OCI-LY7 (cell line): ENCODE data around the gene OR2G2. TPM values are rescaled to one million over a fixed set of nuclear protein-coding genes. Genes with fewer than 3 reads are reported as not detected.

Source experiments
- BruUV-seq: library from RNA; stranded (reverse); fragments of 400-500 nt; replicated peaks from 2 replicates; lab custom pipeline; 2021; lab: Mats Ljungman, UMichigan
- CTCF ChIA-PET: fragments of 300-600 bp; sonication (Branson Sonifier 250); formaldehyde crosslinking; loops from one replicate; lab custom pipeline; 2022; ENCODE audit warnings: antibody characterized with exemption; ENCODE audit not compliant: unreplicated experiment; lab: Charles Lee
- POLR2A ChIA-PET: fragments of 300-600 bp; sonication (Branson Sonifier 250); formaldehyde crosslinking; loops from one replicate; lab custom pipeline; 2022; ENCODE audit warnings: antibody characterized with exemption; lab: Charles Lee
- DNase-seq: peaks from one replicate; pipeline ENCODE4 v3.0.0-alpha.2; 2015; ENCODE audit warnings: low spot score
- H2AFZ ChIP-seq: fragments of 200-600 bp; sonication (generic), shearing (Covaris generic); 2 replicates; pipeline ENCODE4 v1.6.1; 2014; ENCODE audit warnings: mild to moderate bottlenecking, antibody characterized with exemption, low read length, moderate library complexity
- H3K27ac ChIP-seq: fragments of 200-600 bp; sonication (generic); 2 replicates; pipeline ENCODE4 v1.5.1; 2014; ENCODE audit warnings: mixed run types, low read depth, mild to moderate bottlenecking, moderate library complexity, low read length, inconsistent platforms; ENCODE audit not compliant: poor library complexity, severe bottlenecking
- H3K36me3 ChIP-seq: fragments of 200-600 bp; sonication (generic); 2 replicates; pipeline ENCODE4 v1.6.1; 2014; ENCODE audit warnings: mild to moderate bottlenecking, antibody characterized with exemption, low read length, moderate library complexity, mixed read lengths; ENCODE audit not compliant: insufficient read depth
- H3K4me1 ChIP-seq: fragments of 200-600 bp; sonication (generic); 2 replicates; pipeline ENCODE4 v1.5.1; 2014; ENCODE audit warnings: mild to moderate bottlenecking, low read length; ENCODE audit not compliant: insufficient read depth, poor library complexity, severe bottlenecking
- H3K4me2 ChIP-seq: fragments of 200-600 bp; sonication (generic); 2 replicates; pipeline ENCODE4 v1.6.1; 2014; ENCODE audit warnings: mild to moderate bottlenecking, low read length
- H3K4me3 ChIP-seq: fragments of 200-600 bp; sonication (generic); 2 replicates; pipeline ENCODE4 v1.5.1; 2014; ENCODE audit warnings: mild to moderate bottlenecking, low read depth, low read length; ENCODE audit not compliant: poor library complexity, severe bottlenecking
- H3K79me2 ChIP-seq: fragments of 200-600 bp; sonication (generic); 2 replicates; pipeline ENCODE4 v1.6.1; 2016; ENCODE audit warnings: low read depth, mild to moderate bottlenecking, low read length, moderate library complexity, mixed read lengths; ENCODE audit not compliant: insufficient read depth
- H3K9me2 ChIP-seq: fragments of 200-600 bp; sonication (generic); 2 replicates; pipeline ENCODE4 v1.6.1; 2016; ENCODE audit warnings: mild to moderate bottlenecking, low read length, mixed read lengths; ENCODE audit not compliant: insufficient read depth
- H3K9me3 ChIP-seq: fragments of 200-600 bp; sonication (generic); 2 replicates; pipeline ENCODE4 v1.6.1; 2014; ENCODE audit warnings: mild to moderate bottlenecking, mixed run types, low read length, mixed read lengths
- H4K20me1 ChIP-seq: fragments of 200-600 bp; sonication (generic); 2 replicates; pipeline ENCODE4 v1.6.1; 2014; ENCODE audit warnings: mild to moderate bottlenecking, antibody characterized with exemption, low read length, moderate library complexity, mixed read lengths; ENCODE audit not compliant: insufficient read depth
- CTCF ChIP-seq: fragments of 200-600 bp; sonication (generic); conservative IDR thresholded peaks from 2 replicates; pipeline ENCODE4 v1.5.1; 2014; ENCODE audit warnings: mild to moderate bottlenecking, antibody characterized with exemption, low read length, moderate library complexity, mixed read lengths
- EZH2phosphoT487 ChIP-seq: fragments of 200-600 bp; sonication (generic); IDR thresholded peaks from 2 replicates; pipeline ENCODE4 v1.6.1; 2018; ENCODE audit warnings: low read depth, borderline replicate concordance, mild to moderate bottlenecking, mixed run types, antibody characterized with exemption, low read length, moderate library complexity, mixed read lengths
- intact Hi-C: fragments of 100-400 bp; cut with micrococcal nuclease; formaldehyde crosslinking; loops from one replicate; pipeline ENCODE4 v1.10.0; 2022; ENCODE audit not compliant: unreplicated experiment
- total RNA-seq, 2 experiments: library from RNA; depleted of rRNA in 1 of 2; stranded (reverse); fragments of >200 nt in 1 of 2; shearing (Covaris generic) in 1 of 2; gene quantifications; 2 replicates each; pipeline ENCODE4 v1.2.3, GENCODE V29; 2014 to 2022

Gene OR2G2
- total RNA-seq, 2 experiments from 2014 or later, result not detected

- intact Hi-C loops, result no loop called here
- no TSS peak for BruUV-seq
- no peaks in the 10 kb centered on the region for H3K79me2 ChIP-seq
- CTCF ChIA-PET, result no interaction called here
- POLR2A ChIA-PET, result no interaction called here
- H3K4me2 ChIP-seq, result no peak overlapping the region
- no peaks in the 10 kb centered on the region for H3K36me3 ChIP-seq
- H3K9me2 ChIP-seq, result no peaks in the 10 kb centered on the region
- H3K4me1 ChIP-seq, result no peaks in the 10 kb centered on the region
- no peaks in the 10 kb centered on the region for H4K20me1 ChIP-seq
- no peak overlapping the region for H3K27ac ChIP-seq
- no peak overlapping the region for H2AFZ ChIP-seq
- no peak overlapping the region for H3K4me3 ChIP-seq
- no peak for DNase-seq
- H3K9me3 ChIP-seq, result no peaks in the 10 kb centered on the region
- TF ChIP-seq CTCF (no peak), EZH2phosphoT487 (no peak)
Observed at GRCh38 chr1:247548092-247548491, 40.1 kb upstream of the OR2G2 start.

DNA sequence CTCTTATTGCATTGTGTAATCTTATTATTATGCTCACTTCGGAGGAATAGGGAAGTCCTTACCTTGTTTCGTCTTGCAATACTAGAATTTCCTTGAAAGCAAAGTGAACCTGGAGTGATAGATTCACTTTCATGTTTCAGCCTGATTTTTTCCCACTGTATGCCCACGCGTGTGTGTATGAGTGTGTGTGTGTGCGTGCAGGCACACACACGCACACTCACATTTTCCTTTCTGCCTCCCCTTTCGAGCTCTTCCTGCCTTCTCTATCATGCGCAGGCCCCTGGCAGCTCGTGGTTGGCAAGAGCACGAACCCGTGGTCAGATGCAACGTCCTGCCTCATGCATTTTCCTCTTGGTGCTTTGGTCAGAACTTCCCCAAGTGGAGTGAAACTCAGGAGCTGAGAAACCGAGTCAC, 39.4 kb upstream of the OR2G2 start, which contains the start of gene GCSAML:
TSS of gene GCSAML (plus strand) at position 366 of the 414 bp plus-strand sequence. CDS start 58 bp downstream, outside the sequence.
- BruUV-seq, result no TSS peak
- H3K79me2 ChIP-seq, result no peaks in the 10 kb centered on the region
- no peak within 1 kb of the TSS for H3K27ac ChIP-seq
- no peaks in the 10 kb centered on the region for H4K20me1 ChIP-seq
- no peaks in the 10 kb centered on the region for H3K9me2 ChIP-seq
- ChIA-PET CTCF (no interaction called here), POLR2A (interaction anchor here (1.2 kb wide), 1 partner anchor 10 kb away, joined by 3 read pairs; no protein-coding TSS in a partner anchor)
- intact Hi-C loops, result no loop called here
- H3K4me3 ChIP-seq, result no peak within 1 kb of the TSS
- no peaks in the 10 kb centered on the region for H3K36me3 ChIP-seq
- H3K9me3 ChIP-seq, result no peaks in the 10 kb centered on the region
- no peak within 1 kb of the TSS for H2AFZ ChIP-seq
- no peak within 1 kb of the TSS for H3K4me2 ChIP-seq
- DNase-seq, result no peak
- TF ChIP-seq CTCF, result no peak
- no peak for TF ChIP-seq EZH2phosphoT487
- H3K4me1 ChIP-seq, result no peaks in the 10 kb centered on the region

GRCh38 chr1:247551721-247552120, 36.4 kb upstream of the OR2G2 start:
- Histone ChIP-seq H3K4me3 (no peak overlapping the region), H3K9me3 (no peaks in the 10 kb centered on the region), H4K20me1 (no peaks in the 10 kb centered on the region), H3K27ac (no peak overlapping the region), H3K9me2 (no peaks in the 10 kb centered on the region), H2AFZ (no peak overlapping the region), H3K4me2 (no peak overlapping the region), H3K4me1 (no peaks in the 10 kb centered on the region), H3K79me2 (no peaks in the 10 kb centered on the region), H3K36me3 (no peaks in the 10 kb centered on the region)
- intact Hi-C loops, result no loop called here
- TF ChIP-seq CTCF, result no peak
- no TSS peak for BruUV-seq
- CTCF ChIA-PET, result no interaction called here
- DNase-seq, result no peak
- POLR2A ChIA-PET, result no interaction called here
